Psoas muscle (tissue), 8 donors: ENCODE data around the gene INSYN1. TPM values are rescaled to one million over a fixed set of nuclear protein-coding genes. Genes with fewer than 3 reads are reported as not detected.

ENCODE experiments used
- ATAC-seq, 4 donors: fragments of 200-7000 bp; cut with Tn5 transposase; one replicate each; pipeline ENCODE4 v1.9.1; 2020; ENCODE audit warnings: moderate library complexity in 3 of 4, mild to moderate bottlenecking in 2 of 4
- DNase-seq, 2 donors: peaks; one replicate each; pipeline ENCODE4 v3.0.0-alpha.2; 2020
- H3K27ac ChIP-seq: fragments of 200-600 bp; one replicate; pipeline ENCODE4 v1.8.0; 2022
- H3K27me3 ChIP-seq, 3 donors: fragments of 200-600 bp in 1 of 3; one replicate each; pipeline versions ENCODE4 v1.6.1 to v1.8.0; 2013 to 2022; ENCODE audit warnings: low read length in 2 of 3, mild to moderate bottlenecking in 2 of 3, moderate library complexity in 1 of 3; ENCODE audit not compliant: insufficient read depth in 3 of 3
- H3K36me3 ChIP-seq, 2 donors: fragments of 200-600 bp in 1 of 2; one replicate each; pipeline versions ENCODE4 v1.6.1 to v1.8.0; 2013 to 2022; ENCODE audit warnings: low read depth in 1 of 2, mild to moderate bottlenecking in 1 of 2, moderate library complexity in 1 of 2; ENCODE audit not compliant: insufficient read depth in 1 of 2
- H3K4me1 ChIP-seq: fragments of 200-600 bp; one replicate; pipeline ENCODE4 v1.8.0; 2022
- H3K4me3 ChIP-seq: fragments of 200-600 bp; one replicate; pipeline ENCODE4 v1.8.0; 2022; ENCODE audit warnings: mild to moderate bottlenecking
- H3K9me3 ChIP-seq: fragments of 200-600 bp; one replicate; pipeline ENCODE4 v1.8.0; 2022
- WGBS, 3 donors: extraction: QIAGEN DNeasy Blood & Tissue Kit; methylation state at CpG; one replicate each; pipeline versions ENCODE4 v1.1.6 to v1.1.7; 2013; 5-methylcytosine and 5-hydroxymethylcytosine counted together
- intact Hi-C, 2 donors: fragments of 100-400 bp; cut with DNase I; formaldehyde crosslinking; loops; one replicate each; pipeline versions ENCODE4 v1.11.0 to v1.14.2; 2022
- polyA plus RNA-seq, 3 donors: library from polyadenylated mRNA; stranded (reverse); fragments of 200-250 nt; gene quantifications; one replicate each; pipeline ENCODE4 v1.2.3, GENCODE V29; 2013
- total RNA-seq, 4 donors: library from RNA; stranded (reverse); fragmentation: NEBNext Ultra II Directional in 2 of 4; extraction: Animal tissue kit (Norgen Biotek cat#: 25700) in 2 of 4; gene quantifications; one replicate each; pipeline versions ENCODE4 v1.2.1 to v1.2.4, GENCODE V29; 2021 to 2023
- TF ChIP-seq, protein P1 (sequence below): fragments of 200-600 bp; IDR thresholded peaks from one replicate; pipeline ENCODE4 v1.8.0; 2022; ENCODE audit warnings: antibody characterized with exemption
- donor health status: healthy with polysubstance abuse.
- donor health status: DM: no; HTN: no; CAD: no; lungs with moderate emphysema.
- donor health status: Bipolar disorder and iron deficiency.
- donor health status: healthy.
- donor health status: DM: yes; HTN: yes; CAD: no.
- donor health status: DM: no; HTN: no; CAD: no.
- donor health status: DM: no; HTN: no; CAD: no.
- donor health status: DM: yes; HTN: yes; CAD: no.

INSYN1 gene
- total and polyA plus RNA-seq, 7 donors = 0.42 to 10.8 (median 3.8) TPM

DNA sequence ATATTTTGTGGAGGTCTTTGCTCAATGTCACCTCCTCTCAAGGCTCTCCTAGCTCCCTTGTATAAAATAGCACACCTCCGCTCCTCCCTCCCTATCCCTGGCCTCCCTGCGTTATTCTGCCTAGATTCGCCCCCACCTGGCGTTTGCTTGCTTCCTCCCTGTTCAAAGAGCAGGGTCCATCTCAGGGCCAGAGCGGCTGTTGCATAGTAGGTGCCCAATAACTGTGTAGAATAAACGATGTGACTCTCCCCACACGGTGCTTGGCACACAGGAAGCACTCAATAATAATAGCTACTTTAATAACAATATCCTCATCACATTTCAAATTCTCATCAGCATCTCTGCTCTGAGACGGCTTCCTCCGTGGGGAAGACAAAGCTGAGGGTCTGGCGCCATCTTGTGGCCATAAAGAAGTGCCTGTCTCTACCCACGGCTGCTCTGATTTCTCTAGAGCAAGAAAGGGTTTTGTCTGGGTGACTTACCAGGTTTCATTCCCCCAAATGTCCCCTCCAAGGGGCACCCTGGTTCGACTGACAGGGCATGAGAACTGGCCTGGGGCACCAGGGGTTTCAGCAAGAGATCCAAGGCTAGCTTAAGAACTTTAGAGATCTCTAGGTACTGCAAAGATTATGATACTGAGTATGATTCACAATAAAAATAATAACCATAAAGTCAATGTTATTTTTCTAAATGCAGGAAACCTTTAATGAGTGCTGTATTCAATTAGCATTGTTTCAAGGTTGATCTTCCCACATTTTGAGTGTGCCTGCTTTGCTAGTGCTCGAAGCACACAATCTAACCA is 52.9 kb downstream of the INSYN1 start:
- Histone ChIP-seq H3K27me3 (no peaks in the 10 kb centered on the region), H3K9me3 (no peaks in the 10 kb centered on the region), H3K36me3 (peaks cover 0 to 21% of the 10 kb centered on the region in 2 donors), H3K4me1 (peaks cover 29% of the 10 kb centered on the region), H3K27ac (no peak overlapping the region), H3K4me3 (no peak overlapping the region)
- peak in 3 of 4 donors; percentile 50 to 79 (median 53) for ATAC-seq
- DNase-seq = peak; percentile 71 to 87
- whole genome bisulfite sequencing, 3 donors = 38% methylated on average over 13 of the region's 13 CpGs
- TF ChIP-seq, protein P1, sequence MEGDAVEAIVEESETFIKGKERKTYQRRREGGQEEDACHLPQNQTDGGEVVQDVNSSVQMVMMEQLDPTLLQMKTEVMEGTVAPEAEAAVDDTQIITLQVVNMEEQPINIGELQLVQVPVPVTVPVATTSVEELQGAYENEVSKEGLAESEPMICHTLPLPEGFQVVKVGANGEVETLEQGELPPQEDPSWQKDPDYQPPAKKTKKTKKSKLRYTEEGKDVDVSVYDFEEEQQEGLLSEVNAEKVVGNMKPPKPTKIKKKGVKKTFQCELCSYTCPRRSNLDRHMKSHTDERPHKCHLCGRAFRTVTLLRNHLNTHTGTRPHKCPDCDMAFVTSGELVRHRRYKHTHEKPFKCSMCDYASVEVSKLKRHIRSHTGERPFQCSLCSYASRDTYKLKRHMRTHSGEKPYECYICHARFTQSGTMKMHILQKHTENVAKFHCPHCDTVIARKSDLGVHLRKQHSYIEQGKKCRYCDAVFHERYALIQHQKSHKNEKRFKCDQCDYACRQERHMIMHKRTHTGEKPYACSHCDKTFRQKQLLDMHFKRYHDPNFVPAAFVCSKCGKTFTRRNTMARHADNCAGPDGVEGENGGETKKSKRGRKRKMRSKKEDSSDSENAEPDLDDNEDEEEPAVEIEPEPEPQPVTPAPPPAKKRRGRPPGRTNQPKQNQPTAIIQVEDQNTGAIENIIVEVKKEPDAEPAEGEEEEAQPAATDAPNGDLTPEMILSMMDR = peak; percentile 95
- intact Hi-C loops = loop anchor here (1.0 to 5.0 kb wide), 5 partner anchors 23 to 139 kb away; no protein-coding TSS in a partner anchor

DNA sequence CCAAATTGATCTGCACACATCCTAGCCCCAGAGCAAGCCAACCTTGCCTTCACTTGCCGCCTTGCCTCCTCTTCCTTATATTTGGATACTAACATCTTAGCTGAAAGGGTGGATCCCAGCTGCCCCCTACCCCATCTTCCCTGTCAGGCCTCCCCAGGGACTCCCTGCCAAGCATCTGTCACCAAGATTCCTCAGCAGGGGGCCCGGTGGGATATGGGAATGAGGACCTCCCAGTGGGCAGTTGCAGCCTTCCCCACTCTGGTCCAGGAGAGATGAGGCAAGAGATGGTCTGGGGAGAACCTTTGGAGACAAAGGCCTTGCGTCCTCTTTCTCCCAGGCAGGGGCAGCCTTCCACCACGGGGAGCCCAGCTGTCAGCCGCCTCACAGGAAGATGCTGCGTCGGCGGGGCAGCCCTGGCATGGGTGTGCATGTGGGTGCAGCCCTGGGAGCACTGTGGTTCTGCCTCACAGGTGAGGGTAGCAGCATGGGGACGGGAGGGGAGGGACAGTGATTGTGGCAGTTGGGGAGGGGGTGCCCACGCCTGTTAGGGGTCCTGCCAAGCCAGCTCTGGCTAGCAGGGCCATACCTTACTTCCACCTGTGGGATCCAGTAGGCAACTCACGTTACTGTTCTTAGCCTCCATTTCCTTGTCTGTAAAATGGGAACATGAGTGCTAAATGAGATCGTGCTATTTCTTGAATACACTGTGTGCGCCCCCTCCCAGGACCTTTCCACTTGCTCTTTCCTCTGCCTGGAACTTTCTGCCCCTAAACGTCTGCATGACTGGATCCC is 53.7 kb downstream of the INSYN1 start:
- TF ChIP-seq, protein P1 = no peak
- H3K27ac ChIP-seq = no peak overlapping the region
- no peaks in the 10 kb centered on the region for H3K9me3 ChIP-seq
- intact Hi-C loops = loop anchor here (1.0 to 5.0 kb wide), 6 partner anchors 22 to 139 kb away; no protein-coding TSS in a partner anchor
- H3K36me3 ChIP-seq = peaks cover 0 to 13% of the 10 kb centered on the region in 2 donors
- WGBS, 3 donors = 77 to 83% (median 81%) methylated on average over 12 to 14 of the region's 14 CpGs
- no peak overlapping the region for H3K4me3 ChIP-seq
- peaks cover 37% of the 10 kb centered on the region for H3K4me1 ChIP-seq
- DNase-seq (peak in 1 of 2 donors; percentile 52), ATAC-seq (no peak)
- no peaks in the 10 kb centered on the region for H3K27me3 ChIP-seq

DNA sequence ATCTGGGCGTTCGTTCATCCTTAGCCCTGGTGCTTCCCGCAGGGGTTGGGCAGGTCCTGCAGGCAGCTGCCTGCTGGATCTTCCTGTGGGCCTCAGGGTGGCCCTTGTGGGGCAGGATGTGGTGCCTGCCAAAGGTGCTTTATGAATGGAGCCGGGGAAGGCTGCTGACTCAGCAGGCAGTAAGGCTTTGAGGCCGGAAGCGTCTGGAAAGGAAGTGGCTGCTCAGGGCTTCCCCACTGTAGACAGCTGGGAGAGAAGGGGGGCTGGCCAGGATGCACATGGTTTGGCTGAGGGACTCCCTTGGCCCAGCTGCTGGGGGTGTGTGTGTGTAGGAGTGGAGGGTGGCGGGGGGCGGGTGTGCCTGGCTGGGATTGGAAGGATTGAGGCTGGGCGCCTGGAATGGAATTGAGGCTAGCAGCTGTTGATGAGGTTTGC is 56.1 kb downstream of the INSYN1 start:
- Histone ChIP-seq H3K9me3 (no peaks in the 10 kb centered on the region), H3K27me3 (no peaks in the 10 kb centered on the region), H3K36me3 (peaks cover 0 to 3% of the 10 kb centered on the region in 2 donors), H3K27ac (peak overlapping the region; percentile 76), H3K4me3 (no peak overlapping the region), H3K4me1 (peaks cover 48% of the 10 kb centered on the region)
- 0 to 2% (median 1%) methylated on average over 9 of the region's 9 CpGs for WGBS, 3 donors
- ATAC-seq = peak; percentile 82 to 93 (median 90)
- intact Hi-C loops = loop anchor here in 1 of 2 donors (5.0 kb wide), 2 partner anchors 60 to 135 kb away; no protein-coding TSS in a partner anchor
- DNase-seq = peak; percentile 85 to 91
- TF ChIP-seq, protein P1 = no peak

DNA sequence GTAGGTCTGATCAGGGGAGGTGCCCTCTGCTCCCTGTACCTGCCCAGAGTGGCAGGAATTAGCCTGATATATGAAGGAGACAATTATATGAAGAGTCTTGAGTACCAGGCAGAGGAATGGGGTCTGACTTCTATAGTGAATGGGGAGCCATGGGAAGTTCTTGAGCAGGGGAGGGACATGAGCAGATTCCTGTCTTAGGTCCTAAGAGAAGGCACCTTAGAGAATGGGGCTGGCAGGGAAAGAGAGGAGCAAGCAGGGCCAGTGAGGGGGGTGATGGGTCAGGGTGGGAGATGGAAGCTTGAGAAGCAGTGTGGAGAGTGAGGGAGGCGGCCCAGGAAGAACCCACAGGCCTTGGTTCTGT is 56.5 kb downstream of the INSYN1 start:
- H3K4me1 ChIP-seq = peaks cover 52% of the 10 kb centered on the region
- peak overlapping the region; percentile 76 for H3K27ac ChIP-seq
- peaks cover 0 to 3% of the 10 kb centered on the region in 2 donors for H3K36me3 ChIP-seq
- no peak overlapping the region for H3K4me3 ChIP-seq
- TF ChIP-seq, protein P1 = no peak
- no peaks in the 10 kb centered on the region for H3K9me3 ChIP-seq
- H3K27me3 ChIP-seq = no peaks in the 10 kb centered on the region
- ATAC-seq (no peak), DNase-seq (no peak)
- intact Hi-C loops = loop anchor here in 1 of 2 donors (5.0 kb wide), 2 partner anchors 59 to 134 kb away; no protein-coding TSS in a partner anchor
- WGBS, 3 donors = 44 to 61% (median 50%) methylated on average over 1 of the region's 1 CpG
